MCF 10A (cell line): ENCODE data around the gene ZFP62. TPM values are rescaled to one million over a fixed set of nuclear protein-coding genes. Genes with fewer than 3 reads are reported as not detected.
"Not testable (repeated sequence)": the region's sequence is repeated elsewhere in the genome, so short reads cannot be mapped to it uniquely, and the experiment has no call there.

Source experiments
- BruUV-seq: library from RNA; stranded (reverse); fragments of 400-500 nt; replicated peaks from 2 replicates; lab custom pipeline; 2021; lab: Mats Ljungman, UMichigan
- CTCF ChIA-PET: fragments of 300-600 bp; sonication (Branson Sonifier 250); formaldehyde crosslinking; extraction: SDS; loops from one replicate; lab custom pipeline; 2021; ENCODE audit warnings: antibody characterized with exemption, inconsistent platforms; lab: Yijun Ruan, JAX
- POLR2A ChIA-PET: fragments of 300-600, 350-650 bp; sonication (Branson Sonifier 250); formaldehyde crosslinking; extraction: SDS; loops from one replicate; lab custom pipeline; 2020; ENCODE audit warnings: antibody characterized with exemption, inconsistent platforms; lab: Yijun Ruan, JAX
- DNase-seq: peaks from one replicate; pipeline ENCODE4 v3.0.0-alpha.2; 2018; ENCODE audit not compliant: unreplicated experiment
- H3K27ac Mint-ChIP-seq: one replicate; pipeline ENCODE4 v1.8.0; 2022; ENCODE audit warnings: mild to moderate bottlenecking, low read depth, mixed read lengths; ENCODE audit not compliant: unreplicated experiment
- H3K27me3 Mint-ChIP-seq: one replicate; pipeline ENCODE4 v1.8.0; 2022; ENCODE audit warnings: mixed read lengths; ENCODE audit not compliant: insufficient read depth, unreplicated experiment
- H3K36me3 Mint-ChIP-seq: one replicate; pipeline ENCODE4 v1.8.0; 2022; ENCODE audit warnings: mild to moderate bottlenecking, moderate library complexity, mixed read lengths; ENCODE audit not compliant: insufficient read depth, unreplicated experiment
- H3K4me1 Mint-ChIP-seq: one replicate; pipeline ENCODE4 v1.8.0; 2022; ENCODE audit warnings: mixed read lengths; ENCODE audit not compliant: insufficient read depth, unreplicated experiment
- H3K4me3 Mint-ChIP-seq: one replicate; pipeline ENCODE4 v1.8.0; 2022; ENCODE audit warnings: mild to moderate bottlenecking, moderate library complexity, mixed read lengths; ENCODE audit not compliant: unreplicated experiment
- H3K9me3 Mint-ChIP-seq: one replicate; pipeline ENCODE4 v1.8.0; 2022; ENCODE audit warnings: mixed read lengths; ENCODE audit not compliant: unreplicated experiment
- intact Hi-C: fragments of 100-400 bp; cut with micrococcal nuclease; formaldehyde crosslinking; loops from 2 replicates; pipeline ENCODE4 v1.14.1; 2022
- total RNA-seq: library from RNA; stranded (reverse); gene quantifications from 2 replicates; pipeline ENCODE4 v1.2.3, GENCODE V29; 2022
- TF ChIP-seq, protein P1 (sequence below): fragments of 200-600 bp; IDR thresholded peaks from one replicate; pipeline ENCODE4 v1.8.0; 2022; ENCODE audit warnings: antibody characterized with exemption, mild to moderate bottlenecking; ENCODE audit not compliant: unreplicated experiment

The ZFP62 gene
- total RNA-seq, 1 experiment from 2014 or later: 31.2 TPM

DNA sequence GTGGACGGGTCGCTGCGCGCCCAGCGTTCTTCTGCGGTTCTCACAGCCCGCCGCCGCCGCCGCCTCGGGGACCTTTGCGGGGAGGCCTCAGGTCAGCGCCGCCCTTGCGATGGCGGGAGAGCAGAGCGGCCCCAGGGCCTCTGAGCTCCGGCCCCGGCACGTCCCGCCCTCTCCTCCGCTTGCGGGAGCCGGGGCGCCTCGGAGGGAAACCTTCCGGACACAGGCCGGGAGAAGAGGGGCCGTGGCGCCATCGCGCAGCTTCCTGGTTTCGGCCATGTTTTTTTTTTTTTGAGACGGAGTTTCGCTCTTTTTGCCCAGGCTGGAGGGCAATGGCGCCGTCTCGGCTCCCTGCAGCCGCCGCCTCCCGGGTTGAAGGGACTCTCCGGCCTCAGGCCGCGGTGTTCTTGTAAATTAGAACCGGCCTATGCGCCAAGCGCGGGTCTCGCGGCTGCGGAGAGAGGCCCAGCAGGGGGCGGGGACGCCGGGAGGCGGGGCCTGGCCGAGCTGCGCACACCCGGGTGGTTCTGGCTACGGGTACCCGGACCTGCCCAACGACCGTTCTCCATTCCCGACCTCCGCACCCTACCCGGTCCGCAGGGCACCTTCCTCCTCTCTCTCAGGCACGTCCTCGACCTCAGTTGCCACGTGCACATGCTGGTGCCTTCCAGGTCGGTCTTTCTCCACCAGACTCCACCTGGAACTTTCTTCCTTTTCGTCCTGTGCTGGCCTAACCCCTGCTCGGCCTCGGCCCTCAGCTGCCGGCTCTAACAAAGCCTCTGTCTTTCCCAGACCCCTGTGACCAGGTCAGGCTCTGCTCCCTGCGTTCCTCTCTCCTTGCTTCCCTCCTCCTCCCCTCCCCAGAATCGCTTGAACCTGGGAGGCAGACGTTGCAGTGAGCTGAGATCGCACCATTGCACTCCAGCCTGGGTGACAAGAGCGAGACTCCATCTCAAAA, 29.7 kb downstream of the ZFP62 start:
- peak overlapping the region; percentile 96 for H3K27ac Mint-ChIP-seq
- DNase-seq: peak; percentile 70
- intact Hi-C loops: loop anchor here (1.0 kb wide), 1 partner anchor 29 kb away; no protein-coding TSS in a partner anchor
- no peaks in the 10 kb centered on the region for H3K27me3 Mint-ChIP-seq
- BruUV-seq: TSS peak; percentile 71
- peaks cover 21% of the 10 kb centered on the region for H3K36me3 Mint-ChIP-seq
- H3K4me3 Mint-ChIP-seq: peak overlapping the region; percentile 93
- POLR2A ChIA-PET: interaction anchor here (0.7 to 2.9 kb wide), 4 partner anchors 10 to 37 kb away, joined by 3 to 12 read pairs (median 5); partner anchors contain the start of gene ZFP62
- H3K4me1 Mint-ChIP-seq: peaks cover 15% of the 10 kb centered on the region
- peaks cover 14% of the 10 kb centered on the region for H3K9me3 Mint-ChIP-seq
- CTCF ChIA-PET: interaction anchor here (0.7 to 1.0 kb wide), 2 partner anchors 18 to 262 kb away, joined by 3 to 4 read pairs; no protein-coding TSS in a partner anchor
- TF ChIP-seq, protein P1, sequence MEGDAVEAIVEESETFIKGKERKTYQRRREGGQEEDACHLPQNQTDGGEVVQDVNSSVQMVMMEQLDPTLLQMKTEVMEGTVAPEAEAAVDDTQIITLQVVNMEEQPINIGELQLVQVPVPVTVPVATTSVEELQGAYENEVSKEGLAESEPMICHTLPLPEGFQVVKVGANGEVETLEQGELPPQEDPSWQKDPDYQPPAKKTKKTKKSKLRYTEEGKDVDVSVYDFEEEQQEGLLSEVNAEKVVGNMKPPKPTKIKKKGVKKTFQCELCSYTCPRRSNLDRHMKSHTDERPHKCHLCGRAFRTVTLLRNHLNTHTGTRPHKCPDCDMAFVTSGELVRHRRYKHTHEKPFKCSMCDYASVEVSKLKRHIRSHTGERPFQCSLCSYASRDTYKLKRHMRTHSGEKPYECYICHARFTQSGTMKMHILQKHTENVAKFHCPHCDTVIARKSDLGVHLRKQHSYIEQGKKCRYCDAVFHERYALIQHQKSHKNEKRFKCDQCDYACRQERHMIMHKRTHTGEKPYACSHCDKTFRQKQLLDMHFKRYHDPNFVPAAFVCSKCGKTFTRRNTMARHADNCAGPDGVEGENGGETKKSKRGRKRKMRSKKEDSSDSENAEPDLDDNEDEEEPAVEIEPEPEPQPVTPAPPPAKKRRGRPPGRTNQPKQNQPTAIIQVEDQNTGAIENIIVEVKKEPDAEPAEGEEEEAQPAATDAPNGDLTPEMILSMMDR: no peak

DNA sequence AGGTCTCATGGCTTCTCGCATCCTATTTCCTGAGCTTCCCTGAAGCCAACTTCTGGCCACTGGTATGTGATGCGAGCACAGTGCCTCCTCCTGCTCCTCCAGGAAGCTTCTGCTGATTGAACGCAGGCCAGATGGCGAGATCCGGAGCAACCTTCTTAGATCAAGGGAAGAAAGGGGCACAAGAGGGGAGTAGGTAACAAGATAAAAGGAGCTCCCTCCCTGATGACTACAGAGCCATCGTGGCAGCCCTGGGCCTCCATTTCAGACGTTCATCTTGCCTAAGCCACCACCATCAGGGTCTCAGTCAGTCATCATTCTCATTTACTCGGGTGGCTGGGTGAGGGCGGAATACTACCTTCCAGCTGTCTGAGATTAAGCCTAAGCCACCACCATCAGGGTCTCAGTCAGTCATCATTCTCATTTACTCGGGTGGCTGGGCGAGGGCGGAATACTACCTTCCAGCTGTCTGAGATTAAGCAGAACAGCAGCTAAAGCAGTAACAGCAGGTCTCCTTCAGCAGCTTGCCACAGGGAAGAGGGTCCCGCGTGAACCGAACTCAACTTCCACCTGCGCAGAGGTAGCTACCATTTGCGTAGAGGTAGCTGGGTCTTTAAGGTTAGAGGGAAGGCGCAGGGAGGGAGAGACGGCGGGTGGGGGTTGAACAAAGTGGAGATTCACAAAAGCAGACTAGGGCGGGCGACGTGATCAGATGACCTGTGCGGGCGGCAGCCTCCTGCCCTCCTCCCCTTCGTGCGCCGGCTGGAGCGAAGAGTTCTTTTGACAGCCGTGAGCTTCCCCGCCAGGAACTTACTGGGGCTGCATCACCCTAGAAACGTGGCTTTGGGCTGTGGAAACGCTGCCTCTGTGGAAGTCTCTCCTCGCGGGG, 30.6 kb downstream of the ZFP62 start:
- POLR2A ChIA-PET: interaction anchor here (0.5 to 2.9 kb wide), 6 partner anchors 11 to 415 kb away, joined by 3 to 12 read pairs (median 4); partner anchors contain the start of gene ZFP62
- DNase-seq: peak; percentile 50
- peak overlapping the region; percentile 96 for H3K27ac Mint-ChIP-seq
- TF ChIP-seq, protein P1: no peak
- peaks cover 21% of the 10 kb centered on the region for H3K36me3 Mint-ChIP-seq
- no peaks in the 10 kb centered on the region for H3K27me3 Mint-ChIP-seq
- H3K9me3 Mint-ChIP-seq: peaks cover 14% of the 10 kb centered on the region
- peaks cover 24% of the 10 kb centered on the region for H3K4me1 Mint-ChIP-seq
- intact Hi-C loops: loop anchor here (1.0 kb wide), 1 partner anchor 30 kb away; no protein-coding TSS in a partner anchor
- CTCF ChIA-PET: interaction anchor here (0.7 to 1.6 kb wide), 7 partner anchors 12 to 263 kb away, joined by 3 to 10 read pairs (median 4); no protein-coding TSS in a partner anchor
- peak overlapping the region; percentile 93 for H3K4me3 Mint-ChIP-seq
- BruUV-seq: no TSS peak

DNA sequence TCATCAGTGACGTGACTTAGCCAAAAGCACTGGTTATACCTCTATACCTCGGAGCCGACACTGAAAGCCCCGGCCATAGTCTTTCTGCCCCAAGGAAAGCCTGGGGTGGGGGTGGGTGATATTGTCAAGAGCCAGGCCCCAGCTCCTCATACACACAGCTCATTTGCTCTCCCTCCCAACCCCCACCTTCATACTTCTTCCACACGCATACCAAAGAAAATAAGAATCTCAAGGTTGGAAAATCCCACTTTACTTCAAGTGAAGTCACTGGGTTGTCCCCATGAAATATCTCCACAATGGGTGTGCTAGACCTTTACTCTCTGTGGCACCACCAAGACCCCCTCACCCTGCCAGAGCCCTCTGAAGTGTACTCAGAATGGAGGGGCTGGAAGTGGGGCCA, 31.4 kb downstream of the ZFP62 start:
- CTCF ChIA-PET: interaction anchor here (0.6 to 1.6 kb wide), 6 partner anchors 9 to 173 kb away, joined by 3 to 10 read pairs (median 4); no protein-coding TSS in a partner anchor

DNA sequence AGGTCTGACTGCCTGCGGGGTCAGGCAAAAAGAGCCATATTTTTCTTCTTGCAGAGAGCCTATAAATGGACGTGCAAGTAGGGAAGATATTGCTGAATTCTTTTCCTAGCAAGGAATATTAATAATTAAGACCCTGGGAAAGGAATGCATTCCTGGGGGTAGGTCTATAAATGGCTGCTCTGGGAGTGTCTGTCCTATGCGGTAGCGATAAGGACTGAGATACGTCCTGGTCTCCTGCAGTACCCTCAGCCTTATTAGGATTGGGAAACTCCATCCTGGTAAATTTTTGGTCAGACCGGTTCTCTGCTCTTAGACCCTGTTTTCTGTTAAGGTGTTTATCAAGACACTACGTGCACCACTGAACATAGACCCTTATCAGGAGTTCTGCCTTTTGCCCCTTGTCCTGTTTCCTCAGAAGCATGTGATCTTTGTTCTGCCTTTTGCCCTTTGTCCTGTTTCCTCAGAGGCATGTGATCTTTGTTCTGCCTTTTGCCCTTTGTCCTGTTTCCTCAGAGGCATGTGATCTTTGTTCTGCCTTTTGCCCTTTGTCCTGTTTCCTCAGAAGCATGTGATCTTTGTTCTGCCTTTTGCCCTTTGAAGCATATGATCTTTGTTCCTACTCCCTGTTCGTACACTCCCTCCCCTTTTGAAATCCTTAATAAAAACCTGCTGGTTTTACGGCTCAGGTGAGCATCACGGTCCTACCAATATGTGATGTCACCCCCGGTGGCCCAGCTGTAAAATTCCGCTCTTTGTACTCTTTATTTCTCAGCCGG, 32.1 kb downstream of the ZFP62 start:
- H3K4me3 Mint-ChIP-seq, DNase-seq, intact Hi-C loops, H3K27me3 Mint-ChIP-seq, H3K27ac Mint-ChIP-seq, BruUV-seq: not testable (repeated sequence)
- Mint-ChIP-seq H3K4me1 (peaks cover 32% of the 10 kb centered on the region), H3K36me3 (peaks cover 21% of the 10 kb centered on the region), H3K9me3 (peaks cover 14% of the 10 kb centered on the region)
- ChIA-PET POLR2A (interaction anchor here (2.0 to 2.9 kb wide), 2 partner anchors 13 to 19 kb away, joined by 6 to 12 read pairs; no protein-coding TSS in a partner anchor), CTCF (interaction anchor here (0.6 to 1.6 kb wide), 3 partner anchors 10 to 22 kb away, joined by 3 to 10 read pairs (median 3); no protein-coding TSS in a partner anchor)

More for the DNA sequence above, 31.4 kb downstream of the ZFP62 start:
- Mint-ChIP-seq H3K27me3 (no peaks in the 10 kb centered on the region), H3K9me3 (peaks cover 14% of the 10 kb centered on the region), H3K36me3 (peaks cover 21% of the 10 kb centered on the region), H3K4me1 (peaks cover 32% of the 10 kb centered on the region), H3K27ac (no peak overlapping the region), H3K4me3 (peak overlapping the region; percentile 93)
- DNase-seq: no peak
- BruUV-seq: no TSS peak
- TF ChIP-seq, protein P1: no peak
- intact Hi-C loops: no loop called here
- POLR2A ChIA-PET: interaction anchor here (0.9 to 2.9 kb wide), 3 partner anchors 12 to 393 kb away, joined by 3 to 12 read pairs (median 6); no protein-coding TSS in a partner anchor

DNA sequence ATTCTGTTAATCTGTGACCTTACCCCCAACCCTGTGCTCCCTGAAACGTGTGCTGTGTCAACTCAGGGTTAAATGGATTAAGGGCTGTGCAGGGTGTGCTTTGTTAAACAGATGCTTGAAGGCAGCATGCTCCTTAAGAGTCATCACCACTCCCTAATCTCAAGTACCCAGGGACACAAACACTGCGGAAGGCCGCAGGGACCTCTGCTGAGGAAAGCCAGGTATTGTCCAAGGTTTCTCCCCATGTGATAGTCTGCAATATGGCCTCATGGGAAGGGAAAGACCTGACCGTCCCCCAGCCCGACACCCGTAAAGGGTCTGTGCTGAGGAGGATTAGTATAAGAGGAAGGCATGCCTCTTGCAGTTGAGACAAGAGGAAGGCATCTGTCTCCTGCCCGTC, 33.7 kb downstream of the ZFP62 start:
- intact Hi-C loops, DNase-seq, H3K27ac Mint-ChIP-seq, H3K27me3 Mint-ChIP-seq, H3K4me3 Mint-ChIP-seq, BruUV-seq: not testable (repeated sequence)
- ChIA-PET CTCF (interaction anchor here (0.6 kb wide), 1 partner anchor 33 kb away, joined by 3 read pairs; no protein-coding TSS in a partner anchor), POLR2A (interaction anchor here (1.4 to 4.8 kb wide), 5 partner anchors 11 to 34 kb away, joined by 5 to 77 read pairs (median 32); partner anchors contain the start of genes MGAT1 and ZFP62)
- H3K9me3 Mint-ChIP-seq: peaks cover 14% of the 10 kb centered on the region
- H3K4me1 Mint-ChIP-seq: peaks cover 32% of the 10 kb centered on the region
- peaks cover 21% of the 10 kb centered on the region for H3K36me3 Mint-ChIP-seq
